ENCODE results near the gene ZNF212.
"Not testable (repeated sequence)": the region's sequence is repeated elsewhere in the genome, so short reads cannot be mapped to it uniquely, and the experiment has no call there.

ZNF212 gene

GRCh38 chr7:149218469-149219420 is 20.7 kb upstream of the ZNF212 start:
- no peak for DNase-seq (ENCODE audit: low spot score)

- DNase-seq (ENCODE audit: low spot score): no peak
Measured at GRCh38 chr7:149220534-149220933, 18.9 kb upstream of the ZNF212 start.

- DNase-seq (ENCODE audit: low spot score): no peak
Measured at GRCh38 chr7:149223176-149223575, 16.3 kb upstream of the ZNF212 start.

GRCh38 chr7:149223761-149224160 is 15.7 kb upstream of the ZNF212 start:
- no peak for DNase-seq (ENCODE audit: low spot score)

- DNase-seq (ENCODE audit: low spot score): no peak
Measured at GRCh38 chr7:149224352-149224751, 15.1 kb upstream of the ZNF212 start.

- DNase-seq (ENCODE audit: low spot score): no peak
Measured at GRCh38 chr7:149225106-149225505, 14.3 kb upstream of the ZNF212 start.

- no peak for DNase-seq (ENCODE audit: low spot score)
Measured at GRCh38 chr7:149225656-149226055, 13.8 kb upstream of the ZNF212 start.

GRCh38 chr7:149226366-149226765 is 13.1 kb upstream of the ZNF212 start:
- DNase-seq (ENCODE audit: low spot score): not testable (repeated sequence)

GRCh38 chr7:149226840-149227494 is 12.5 kb upstream of the ZNF212 start:
- DNase-seq (ENCODE audit: low spot score): no peak

- no peak for DNase-seq (ENCODE audit: low spot score)
Measured at GRCh38 chr7:149228831-149229471, 10.5 kb upstream of the ZNF212 start.

- DNase-seq (ENCODE audit: low spot score): no peak
Measured at GRCh38 chr7:149229526-149229925, 9.9 kb upstream of the ZNF212 start.

- DNase-seq (ENCODE audit: low spot score): no peak
Measured at GRCh38 chr7:149232362-149232761, 7.1 kb upstream of the ZNF212 start.

- not testable (repeated sequence) for DNase-seq (ENCODE audit: low spot score)
Measured at GRCh38 chr7:149233655-149234204, 5.7 kb upstream of the ZNF212 start.

- no peak for DNase-seq (ENCODE audit: low spot score)
Measured at GRCh38 chr7:149237502-149237901, 1.9 kb upstream of the ZNF212 start.

- DNase-seq (ENCODE audit: low spot score): no peak
Measured at GRCh38 chr7:149238051-149238450, 1.4 kb upstream of the ZNF212 start.

- DNase-seq (ENCODE audit: low spot score): no peak
Measured at GRCh38 chr7:149240637-149241036, 1.2 kb downstream of the ZNF212 start.

- DNase-seq (ENCODE audit: low spot score): no peak
Measured at GRCh38 chr7:149241696-149242095, 2.2 kb downstream of the ZNF212 start.

- no peak for DNase-seq (ENCODE audit: low spot score)
Measured at GRCh38 chr7:149245244-149245643, 5.8 kb downstream of the ZNF212 start.

- no peak for DNase-seq (ENCODE audit: low spot score)
Measured at GRCh38 chr7:149245744-149246143, 6.3 kb downstream of the ZNF212 start.

- no peak for DNase-seq (ENCODE audit: low spot score)
Measured at GRCh38 chr7:149248777-149249176, 9.3 kb downstream of the ZNF212 start.

GRCh38 chr7:149250151-149250550 is 10.7 kb downstream of the ZNF212 start:
- not testable (repeated sequence) for DNase-seq (ENCODE audit: low spot score)

GRCh38 chr7:149251518-149251917 is 12.1 kb downstream of the ZNF212 start:
- not testable (repeated sequence) for DNase-seq (ENCODE audit: low spot score)

Measured in SW480 (cell line).